Urothelium cell line (cell line): Measurements from ENCODE around the gene RAG2.
"Not testable (repeated sequence)": the region's sequence is repeated elsewhere in the genome, so short reads cannot be mapped to it uniquely, and the experiment has no call there.

Experiments
- DNase-seq: peaks from one replicate; pipeline ENCODE4 v3.0.0; 2011; ENCODE audit warnings: low spot score, mixed read lengths
- FAIRE-seq: peaks from 2 replicates; lab custom pipeline; 2011; peaks lifted over from hg19 to GRCh38; lab: Jason Lieb, UNC

The RAG2 gene

GRCh38 chr11:36557390-36557789 is 40.6 kb downstream of the RAG2 start:
- DNase-seq, FAIRE-seq: not testable (repeated sequence)

GRCh38 chr11:36550385-36551115 is 47.5 kb downstream of the RAG2 start:
- no peak for FAIRE-seq

More at GRCh38 chr11:36550385-36551115, 47.5 kb downstream of the RAG2 start:
- DNase-seq: no peak
